Kidney capillary endothelial cell (primary cell): ENCODE results near the gene LPAR5.

Source experiments
- DNase-seq: peaks from one replicate; pipeline ENCODE4 v3.0.0-alpha.2; 2018; ENCODE audit warnings: low spot score

LPAR5 gene

GRCh38 chr12:6638305-6638704 lies 2.5 kb upstream of the LPAR5 start:
- DNase-seq: no peak

GRCh38 chr12:6635375-6635855 lies 344 bp downstream of the LPAR5 start:
- no peak for DNase-seq

- DNase-seq: no peak
Measured at GRCh38 chr12:6632026-6632983, 3.5 kb downstream of the LPAR5 start.

GRCh38 chr12:6631549-6631961 lies 4.2 kb downstream of the LPAR5 start:
- no peak for DNase-seq

GRCh38 chr12:6630736-6631135 lies 5.0 kb downstream of the LPAR5 start:
- no peak for DNase-seq

GRCh38 chr12:6627616-6628015 lies 8.1 kb downstream of the LPAR5 start:
- DNase-seq: no peak

- DNase-seq: no peak
Measured at GRCh38 chr12:6626654-6627283, 9.0 kb downstream of the LPAR5 start.

GRCh38 chr12:6620885-6621274 lies 14.9 kb downstream of the LPAR5 start:
- DNase-seq: no peak

GRCh38 chr12:6620137-6620884 lies 15.4 kb downstream of the LPAR5 start:
- DNase-seq: peak; percentile 79

GRCh38 chr12:6618483-6619225 lies 17.1 kb downstream of the LPAR5 start:
- DNase-seq: no peak

- DNase-seq: no peak
Measured at GRCh38 chr12:6615802-6616201, 20.0 kb downstream of the LPAR5 start.

GRCh38 chr12:6614513-6615172 lies 21.1 kb downstream of the LPAR5 start:
- DNase-seq: no peak

GRCh38 chr12:6613776-6614512 lies 21.8 kb downstream of the LPAR5 start:
- DNase-seq: peak; percentile 55

GRCh38 chr12:6613015-6613775 lies 22.6 kb downstream of the LPAR5 start:
- DNase-seq: no peak

- no peak for DNase-seq
Measured at GRCh38 chr12:6612652-6613014, 23.1 kb downstream of the LPAR5 start.

GRCh38 chr12:6612247-6612646 lies 23.5 kb downstream of the LPAR5 start:
- DNase-seq: no peak

GRCh38 chr12:6608592-6609281 lies 27.0 kb downstream of the LPAR5 start:
- no peak for DNase-seq

GRCh38 chr12:6607751-6608591 lies 27.8 kb downstream of the LPAR5 start:
- no peak for DNase-seq
